GM12878 (cell line): ENCODE results near the gene RABL2B. TPM values are rescaled to one million over a fixed set of nuclear protein-coding genes. Genes with fewer than 3 reads are reported as not detected.

Experiments
- ATAC-seq: fragments of 200-7000 bp; cut with Tn5 transposase; 3 replicates; pipeline ENCODE4 v1.9.1; 2020; ENCODE audit warnings: mild to moderate bottlenecking, moderate library complexity
- BruUV-seq: library from RNA; stranded (reverse); fragments of 400-500 nt; replicated peaks from 2 replicates; lab custom pipeline; 2021; lab: Mats Ljungman, UMichigan
- CTCF ChIA-PET: fragments of 300-600 bp; sonication (Branson Sonifier 250); formaldehyde crosslinking; extraction: SDS; loops from one replicate; lab custom pipeline; 2021; ENCODE audit warnings: inconsistent platforms; lab: Yijun Ruan, JAX
- POLR2A ChIA-PET: fragments of 350-600 bp; formaldehyde crosslinking; extraction: SDS; loops from one replicate; lab custom pipeline; 2021; ENCODE audit warnings: inconsistent platforms; lab: Charles Lee
- RAD21 ChIA-PET: fragments of 300-600 bp; sonication (Branson Sonifier 250); formaldehyde crosslinking; loops from one replicate; lab custom pipeline; 2023; ENCODE audit warnings: antibody characterized with exemption; ENCODE audit not compliant: unreplicated experiment; lab: Charles Lee
- SMC1A ChIA-PET: fragments of 300-600 bp; sonication (Branson Sonifier 250); formaldehyde crosslinking; loops from one replicate; lab custom pipeline; 2023; ENCODE audit not compliant: unreplicated experiment, uncharacterized antibody; lab: Charles Lee
- DNase-seq: peaks from one replicate; pipeline ENCODE4 v3.0.0-alpha.2; 2011; ENCODE audit warnings: low read depth, low spot score
- FAIRE-seq: peaks from 3 replicates; lab custom pipeline; 2011; peaks lifted over from hg19 to GRCh38; lab: Jason Lieb, UNC
- H2AFZ ChIP-seq: 2 replicates; pipeline ENCODE4 v1.6.0; 2011; ENCODE audit warnings: low read depth, low read length, control low read depth; ENCODE audit not compliant: control insufficient read depth
- H3K27ac ChIP-seq: 2 replicates; pipeline ENCODE4 v1.5.1; 2011; ENCODE audit warnings: control low read depth; ENCODE audit not compliant: control insufficient read depth, insufficient read depth
- H3K27me3 ChIP-seq, 2 experiments: replicated peaks in 1 of 2; 2 replicates each; pipeline versions ENCODE4 v1.6.0 to v1.6.1; 2011; ENCODE audit warnings: low read length in 1 of 2; ENCODE audit not compliant: control insufficient read depth in 2 of 2, insufficient read depth in 2 of 2
- H3K36me3 ChIP-seq, 2 experiments: 2 replicates each; pipeline ENCODE4 v1.5.1; 2011; ENCODE audit warnings: low read length in 1 of 2; ENCODE audit not compliant: control insufficient read depth in 2 of 2, insufficient read depth in 2 of 2
- H3K4me1 ChIP-seq: 2 replicates; pipeline ENCODE4 v1.6.1; 2011; ENCODE audit warnings: mild to moderate bottlenecking, low read length, moderate library complexity, mixed read lengths; ENCODE audit not compliant: control insufficient read depth, insufficient read depth
- H3K4me2 ChIP-seq: 2 replicates; pipeline ENCODE4 v1.6.0; 2011; ENCODE audit warnings: control low read depth; ENCODE audit not compliant: control insufficient read depth, insufficient read depth
- H3K4me3 ChIP-seq: fragments of 200-600 bp; sonication (generic); 2 replicates; pipeline ENCODE4 v1.5.1; 2016
- H3K79me2 ChIP-seq: 2 replicates; pipeline ENCODE4 v1.6.0; 2011; ENCODE audit warnings: low read length; ENCODE audit not compliant: control insufficient read depth, insufficient read depth
- H3K9ac ChIP-seq: 2 replicates; pipeline ENCODE4 v1.8.0; 2011; ENCODE audit warnings: low read length, control low read depth, mixed read lengths; ENCODE audit not compliant: control insufficient read depth, insufficient read depth
- H3K9me3 ChIP-seq: replicated peaks from 3 replicates; pipeline ENCODE4 v1.5.1; 2011; ENCODE audit warnings: mild to moderate bottlenecking, low read length; ENCODE audit not compliant: control insufficient read depth, insufficient read depth
- H4K20me1 ChIP-seq: 2 replicates; pipeline ENCODE4 v1.6.0; 2011; ENCODE audit not compliant: control insufficient read depth, insufficient read depth
- EED ChIP-seq: sonication (generic); IDR thresholded peaks from 2 replicates; pipeline ENCODE4 v1.6.1; 2016; ENCODE audit warnings: antibody characterized with exemption, low read depth
- IKZF2 ChIP-seq, 2 experiments: fragments of 450-650 bp; IDR thresholded peaks; 2 replicates each; pipeline ENCODE4 v1.6.1; 2017; ENCODE audit warnings: mild to moderate bottlenecking in 2 of 2, moderate library complexity in 2 of 2
- RAD21 ChIP-seq: IDR thresholded peaks from 2 replicates; pipeline ENCODE4 v1.6.1; 2011; ENCODE audit warnings: mild to moderate bottlenecking, low read depth, low read length, moderate library complexity; ENCODE audit not compliant: insufficient read depth
- USF2 ChIP-seq: IDR thresholded peaks from 2 replicates; pipeline ENCODE4 v1.6.1; 2011; ENCODE audit warnings: low read depth, low read length, improper control_type of control experiment, borderline replicate concordance
- ZNF217 ChIP-seq: fragments of 450-650 bp; IDR thresholded peaks from 2 replicates; pipeline ENCODE4 v1.6.1; 2017; ENCODE audit warnings: antibody characterized with exemption, mild to moderate bottlenecking
- WGBS: methylation state at CpG from one replicate; pipeline ENCODE4 v1.1.6; 2016; ENCODE audit warnings: low lambda C conversion rate; ENCODE audit not compliant: insufficient replicate concordance, insufficient coverage; ENCODE audit errors: missing lambda C conversion rate; 5-methylcytosine and 5-hydroxymethylcytosine counted together
- in situ Hi-C: fragments of 300-500 bp; cut with MboI; formaldehyde crosslinking; loops from 9 replicates; pipeline ENCODE4 v1.14.3; 2018; ENCODE audit warnings: mixed read lengths
- intact Hi-C: fragments of 100-400 bp; cut with micrococcal nuclease; formaldehyde crosslinking; loops from one replicate; pipeline ENCODE4 v1.14.2; 2022; ENCODE audit not compliant: unreplicated experiment
- polyA plus RNA-seq, 11 experiments: library from polyadenylated mRNA; depleted of rRNA in 4 of 11; unstranded in 6 of 11; stranded (reverse) in 5 of 11; fragments of >200 nt; fragmentation: Nextera tagmentation in 4 of 11; fragmentation: Illumina TruSeq in 1 of 11; extraction: Ambion mirVana in 4 of 11; extraction: Trizol in 1 of 11; gene quantifications; 1 replicate in 1 of 11; 2 replicates in 10 of 11; pipeline versions ENCODE4 v1.2.1 to v1.2.3, GENCODE V29; 2011 to 2016; ENCODE audit warnings: inconsistent platforms in 2 of 11, missing spikeins in 2 of 11, low read depth in 1 of 11
- total RNA-seq, 4 experiments: library from RNA; depleted of rRNA in 3 of 4; stranded (reverse); fragments of >200 nt in 3 of 4; fragmentation: Illumina TruSeq in 1 of 4; extraction: Trizol in 1 of 4; gene quantifications; 2 replicates each; pipeline versions ENCODE4 v1.2.1 to v1.2.3, GENCODE V29; 2013 to 2021
- TF ChIP-seq, protein P1 (sequence below): fragments of 450-650 bp; IDR thresholded peaks from 2 replicates; pipeline ENCODE4 v1.6.1; 2018; ENCODE audit warnings: mild to moderate bottlenecking, low read depth, moderate library complexity; ENCODE audit not compliant: partially characterized antibody

Gene RABL2B
- total and polyA plus RNA-seq, 10 of the 15 experiments (the other 5 are each of a cell fraction or from before 2014, with no cell fraction given): 3.1 to 27.4 (median 14.4) TPM

DNA sequence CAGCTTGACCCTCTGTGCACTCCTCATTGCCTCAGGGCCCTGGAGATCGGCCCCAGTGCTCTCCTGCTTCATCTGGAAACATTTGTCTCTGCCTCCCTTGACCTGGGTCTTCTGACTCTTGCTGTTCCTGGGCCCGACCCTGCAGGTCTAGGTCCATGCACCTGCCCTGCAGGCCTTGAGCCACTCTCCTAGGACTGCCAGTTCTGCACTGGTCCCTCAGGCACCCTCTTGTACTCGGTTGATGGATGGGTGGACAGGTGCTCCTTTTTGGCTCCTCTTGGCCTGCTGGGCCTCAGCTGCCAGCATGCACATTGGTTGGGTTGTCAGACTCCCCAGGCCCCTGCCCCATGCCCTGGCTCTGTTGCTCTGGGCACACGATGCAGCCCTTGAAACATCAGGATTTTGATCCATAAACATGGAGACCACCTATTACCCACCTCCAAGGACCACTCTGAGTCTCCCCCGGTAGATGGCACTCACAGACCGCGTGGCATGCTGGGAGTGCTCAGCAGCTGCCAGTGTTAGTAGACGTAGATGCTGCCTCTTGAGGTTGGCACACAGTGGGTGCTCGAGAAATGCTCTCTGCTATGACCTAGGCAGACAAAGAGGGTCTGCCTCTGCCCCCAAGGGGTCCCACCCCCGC, 65.6 kb downstream of the RABL2B start:
- Histone ChIP-seq H3K4me1 (no peaks in the 10 kb centered on the region), H3K9me3 (no peaks in the 10 kb centered on the region; the same call in 2 of the 3 replicates), H3K4me2 (no peak overlapping the region), H3K4me3 (no peak overlapping the region), H2AFZ (no peak overlapping the region), H3K27ac (no peak overlapping the region), H4K20me1 (no peaks in the 10 kb centered on the region), H3K79me2 (no peaks in the 10 kb centered on the region), H3K9ac (no peak overlapping the region), H3K36me3 (no peaks in the 10 kb centered on the region), H3K27me3 (peaks cover 0 to 7% of the 10 kb centered on the region in 2 experiments; a peak in 2 of 4 replicates)
- CTCF ChIA-PET: no interaction called here
- RAD21 ChIA-PET: no interaction called here
- FAIRE-seq: no peak
- TF ChIP-seq RAD21 (0 out of 2 replicates have a peak, but pooled peaks have one; percentile 19), IKZF2 (IDR thresholded peaks at IDR 0.05) (no peak), ZNF217 (no peak), USF2 (no peak), EED (no peak)
- TF ChIP-seq, protein P1, sequence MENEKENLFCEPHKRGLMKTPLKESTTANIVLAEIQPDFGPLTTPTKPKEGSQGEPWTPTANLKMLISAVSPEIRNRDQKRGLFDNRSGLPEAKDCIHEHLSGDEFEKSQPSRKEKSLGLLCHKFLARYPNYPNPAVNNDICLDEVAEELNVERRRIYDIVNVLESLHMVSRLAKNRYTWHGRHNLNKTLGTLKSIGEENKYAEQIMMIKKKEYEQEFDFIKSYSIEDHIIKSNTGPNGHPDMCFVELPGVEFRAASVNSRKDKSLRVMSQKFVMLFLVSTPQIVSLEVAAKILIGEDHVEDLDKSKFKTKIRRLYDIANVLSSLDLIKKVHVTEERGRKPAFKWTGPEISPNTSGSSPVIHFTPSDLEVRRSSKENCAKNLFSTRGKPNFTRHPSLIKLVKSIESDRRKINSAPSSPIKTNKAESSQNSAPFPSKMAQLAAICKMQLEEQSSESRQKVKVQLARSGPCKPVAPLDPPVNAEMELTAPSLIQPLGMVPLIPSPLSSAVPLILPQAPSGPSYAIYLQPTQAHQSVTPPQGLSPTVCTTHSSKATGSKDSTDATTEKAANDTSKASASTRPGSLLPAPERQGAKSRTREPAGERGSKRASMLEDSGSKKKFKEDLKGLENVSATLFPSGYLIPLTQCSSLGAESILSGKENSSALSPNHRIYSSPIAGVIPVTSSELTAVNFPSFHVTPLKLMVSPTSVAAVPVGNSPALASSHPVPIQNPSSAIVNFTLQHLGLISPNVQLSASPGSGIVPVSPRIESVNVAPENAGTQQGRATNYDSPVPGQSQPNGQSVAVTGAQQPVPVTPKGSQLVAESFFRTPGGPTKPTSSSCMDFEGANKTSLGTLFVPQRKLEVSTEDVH: no peak
- SMC1A ChIA-PET: no interaction called here
- DNase-seq: no peak
- POLR2A ChIA-PET: no interaction called here
- intact Hi-C loops (no loop called here), in situ Hi-C loops (no loop called here)
- 14% methylated on average over 10 of the region's 10 CpGs for WGBS
- 0 out of 3 replicates have a peak, but pooled peaks have one; percentile 26 for ATAC-seq
- no TSS peak for BruUV-seq

Other genes with a start within 250 kb of the RABL2B start
Only the 7 nearest of the 8 such genes appear.
- gene SYCE3, start 220.7 kb downstream of the RABL2B start, total RNA-seq (2014; rRNA removed): not detected in 2 replicates
- 0.76 TPM in 1 of 2 replicates, not detected in the other for gene SYCE3, start 220.7 kb downstream of the RABL2B start, total RNA-seq (2014; rRNA removed; fragmentation: Illumina TruSeq; extraction: Trizol)
- gene SYCE3, start 220.7 kb downstream of the RABL2B start, total RNA-seq (2021): not detected in 2 replicates
- gene SYCE3, start 220.7 kb downstream of the RABL2B start, polyA plus RNA-seq (2011; rRNA removed): 0.79 and 1.1 TPM in 2 replicates
- 0.38 TPM in 1 of 2 replicates, not detected in the other for gene SYCE3, start 220.7 kb downstream of the RABL2B start, polyA plus RNA-seq (2014; fragmentation: Illumina TruSeq; extraction: Trizol)
- gene SYCE3, start 220.7 kb downstream of the RABL2B start, polyA plus RNA-seq (2014; fragmentation: Nextera tagmentation; extraction: Ambion mirVana): under 1 TPM; 0.76 to 0.91 TPM
- not detected in 2 replicates for gene SYCE3, start 220.7 kb downstream of the RABL2B start, polyA plus RNA-seq (2014; rRNA removed)
- gene SYCE3, start 220.7 kb downstream of the RABL2B start, polyA plus RNA-seq (2016; fragmentation: Nextera tagmentation; extraction: Ambion mirVana): under 1 TPM in 1 of 2 experiments, not detected in 1; 0.43 TPM
- 28.3 and 28.9 TPM in 2 replicates for gene CPT1B, start 205.2 kb downstream of the RABL2B start, total RNA-seq (2014; rRNA removed)
- gene CPT1B, start 205.2 kb downstream of the RABL2B start, total RNA-seq (2014; rRNA removed; fragmentation: Illumina TruSeq; extraction: Trizol): 12.0 and 13.6 TPM in 2 replicates
- gene CPT1B, start 205.2 kb downstream of the RABL2B start, total RNA-seq (2021): 37.0 and 40.8 TPM in 2 replicates
- gene CPT1B, start 205.2 kb downstream of the RABL2B start, polyA plus RNA-seq (2011; rRNA removed): 26.0 and 36.2 TPM in 2 replicates
- 21.0 and 24.5 TPM in 2 replicates for gene CPT1B, start 205.2 kb downstream of the RABL2B start, polyA plus RNA-seq (2014; fragmentation: Illumina TruSeq; extraction: Trizol)
- 1 to 10 TPM; 3.5 to 5.7 TPM for gene CPT1B, start 205.2 kb downstream of the RABL2B start, polyA plus RNA-seq (2014; fragmentation: Nextera tagmentation; extraction: Ambion mirVana)
- gene CPT1B, start 205.2 kb downstream of the RABL2B start, polyA plus RNA-seq (2014; rRNA removed): 51.1 and 54.0 TPM in 2 replicates
- gene CPT1B, start 205.2 kb downstream of the RABL2B start, polyA plus RNA-seq (2016; fragmentation: Nextera tagmentation; extraction: Ambion mirVana): 10 to 100 TPM; 11.5 to 19.0 TPM
- 53.5 and 58.4 TPM in 2 replicates for gene CHKB, start 200.8 kb downstream of the RABL2B start, total RNA-seq (2014; rRNA removed)
- gene CHKB, start 200.8 kb downstream of the RABL2B start, total RNA-seq (2014; rRNA removed; fragmentation: Illumina TruSeq; extraction: Trizol): 36.4 and 37.9 TPM in 2 replicates
- gene CHKB, start 200.8 kb downstream of the RABL2B start, total RNA-seq (2021): 57.5 and 62.4 TPM in 2 replicates
- gene CHKB, start 200.8 kb downstream of the RABL2B start, polyA plus RNA-seq (2011; rRNA removed): 46.7 and 56.3 TPM in 2 replicates
- 59.5 and 67.9 TPM in 2 replicates for gene CHKB, start 200.8 kb downstream of the RABL2B start, polyA plus RNA-seq (2014; fragmentation: Illumina TruSeq; extraction: Trizol)
- gene CHKB, start 200.8 kb downstream of the RABL2B start, polyA plus RNA-seq (2014; fragmentation: Nextera tagmentation; extraction: Ambion mirVana): 10 to 100 TPM in 1 of 2 experiments, 1 to 10 TPM in 1; 10.0 to 20.6 TPM
- gene CHKB, start 200.8 kb downstream of the RABL2B start, polyA plus RNA-seq (2014; rRNA removed): 85.9 and 93.9 TPM in 2 replicates
- 10 to 100 TPM; 39.0 to 57.6 TPM for gene CHKB, start 200.8 kb downstream of the RABL2B start, polyA plus RNA-seq (2016; fragmentation: Nextera tagmentation; extraction: Ambion mirVana)
- 0.11 TPM in 2 replicates for gene MAPK8IP2, start 182.8 kb downstream of the RABL2B start, total RNA-seq (2014; rRNA removed)
- 0.04 and 0.05 TPM in 2 replicates for gene MAPK8IP2, start 182.8 kb downstream of the RABL2B start, total RNA-seq (2014; rRNA removed; fragmentation: Illumina TruSeq; extraction: Trizol)
- gene MAPK8IP2, start 182.8 kb downstream of the RABL2B start, total RNA-seq (2021): 0.13 and 0.21 TPM in 2 replicates
- 0.01 and 0.03 TPM in 2 replicates for gene MAPK8IP2, start 182.8 kb downstream of the RABL2B start, polyA plus RNA-seq (2011; rRNA removed)
- gene MAPK8IP2, start 182.8 kb downstream of the RABL2B start, polyA plus RNA-seq (2014; fragmentation: Illumina TruSeq; extraction: Trizol): 0.01 TPM in 1 of 2 replicates, not detected in the other
- gene MAPK8IP2, start 182.8 kb downstream of the RABL2B start, polyA plus RNA-seq (2014; fragmentation: Nextera tagmentation; extraction: Ambion mirVana): not detected
- gene MAPK8IP2, start 182.8 kb downstream of the RABL2B start, polyA plus RNA-seq (2014; rRNA removed): 0.08 and 0.13 TPM in 2 replicates
- gene MAPK8IP2, start 182.8 kb downstream of the RABL2B start, polyA plus RNA-seq (2016; fragmentation: Nextera tagmentation; extraction: Ambion mirVana): not detected
- 16.7 and 18.9 TPM in 2 replicates for gene ARSA, start 155.5 kb downstream of the RABL2B start, total RNA-seq (2014; rRNA removed)
- 3.2 and 3.7 TPM in 2 replicates for gene ARSA, start 155.5 kb downstream of the RABL2B start, total RNA-seq (2014; rRNA removed; fragmentation: Illumina TruSeq; extraction: Trizol)
- gene ARSA, start 155.5 kb downstream of the RABL2B start, total RNA-seq (2021): 24.5 and 26.3 TPM in 2 replicates
- gene ARSA, start 155.5 kb downstream of the RABL2B start, polyA plus RNA-seq (2011; rRNA removed): 1.3 and 5.4 TPM in 2 replicates
- 0.21 and 2.6 TPM in 2 replicates for gene ARSA, start 155.5 kb downstream of the RABL2B start, polyA plus RNA-seq (2014; fragmentation: Illumina TruSeq; extraction: Trizol)
- gene ARSA, start 155.5 kb downstream of the RABL2B start, polyA plus RNA-seq (2014; fragmentation: Nextera tagmentation; extraction: Ambion mirVana): 1 to 10 TPM in 1 of 2 experiments, under 1 TPM in 1; 0.39 to 1.7 TPM
- gene ARSA, start 155.5 kb downstream of the RABL2B start, polyA plus RNA-seq (2014; rRNA removed): 22.1 and 24.3 TPM in 2 replicates
- gene ARSA, start 155.5 kb downstream of the RABL2B start, polyA plus RNA-seq (2016; fragmentation: Nextera tagmentation; extraction: Ambion mirVana): 10 to 100 TPM; 14.2 to 14.3 TPM
- 0.06 TPM in 1 of 2 replicates, not detected in the other for gene SHANK3, start 110.8 kb downstream of the RABL2B start, total RNA-seq (2014; rRNA removed)
- not detected in 2 replicates for gene SHANK3, start 110.8 kb downstream of the RABL2B start, total RNA-seq (2014; rRNA removed; fragmentation: Illumina TruSeq; extraction: Trizol)
- 0.08 and 0.10 TPM in 2 replicates for gene SHANK3, start 110.8 kb downstream of the RABL2B start, total RNA-seq (2021)
- 0.03 and 0.04 TPM in 2 replicates for gene SHANK3, start 110.8 kb downstream of the RABL2B start, polyA plus RNA-seq (2011; rRNA removed)
- under 0.01 TPM in 1 of 2 replicates, not detected in the other for gene SHANK3, start 110.8 kb downstream of the RABL2B start, polyA plus RNA-seq (2014; fragmentation: Illumina TruSeq; extraction: Trizol)
- not detected for gene SHANK3, start 110.8 kb downstream of the RABL2B start, polyA plus RNA-seq (2014; fragmentation: Nextera tagmentation; extraction: Ambion mirVana)
- gene SHANK3, start 110.8 kb downstream of the RABL2B start, polyA plus RNA-seq (2014; rRNA removed): 0.06 TPM in 1 of 2 replicates, not detected in the other
- not detected for gene SHANK3, start 110.8 kb downstream of the RABL2B start, polyA plus RNA-seq (2016; fragmentation: Nextera tagmentation; extraction: Ambion mirVana)
- not detected in 2 replicates for gene ACR, start 45.4 kb downstream of the RABL2B start, total RNA-seq (2014; rRNA removed)
- gene ACR, start 45.4 kb downstream of the RABL2B start, total RNA-seq (2014; rRNA removed; fragmentation: Illumina TruSeq; extraction: Trizol): not detected in 2 replicates
- not detected in 2 replicates for gene ACR, start 45.4 kb downstream of the RABL2B start, total RNA-seq (2021)
- gene ACR, start 45.4 kb downstream of the RABL2B start, polyA plus RNA-seq (2011; rRNA removed): not detected in 2 replicates
- gene ACR, start 45.4 kb downstream of the RABL2B start, polyA plus RNA-seq (2014; fragmentation: Illumina TruSeq; extraction: Trizol): not detected in 2 replicates
- not detected for gene ACR, start 45.4 kb downstream of the RABL2B start, polyA plus RNA-seq (2014; fragmentation: Nextera tagmentation; extraction: Ambion mirVana)
- not detected in 2 replicates for gene ACR, start 45.4 kb downstream of the RABL2B start, polyA plus RNA-seq (2014; rRNA removed)
- not detected for gene ACR, start 45.4 kb downstream of the RABL2B start, polyA plus RNA-seq (2016; fragmentation: Nextera tagmentation; extraction: Ambion mirVana)